Measurements from ENCODE around the gene HSPBP1.

The HSPBP1 gene

GRCh38 chr19:55241935-55242464, 37.9 kb downstream of the HSPBP1 start:
- H3K36me3 ChIP-seq (ENCODE audit: control insufficient read depth, insufficient read depth, low read length) = peaks cover 20% of the 10 kb centered on the region

GRCh38 chr19:55241143-55241934, 38.6 kb downstream of the HSPBP1 start:
- no peaks in the 10 kb centered on the region for H3K79me2 ChIP-seq (ENCODE audit: control insufficient read depth, insufficient read depth, low read length)
- peaks cover 19% of the 10 kb centered on the region for H3K36me3 ChIP-seq (ENCODE audit: control insufficient read depth, insufficient read depth, low read length)
- H3K4me1 ChIP-seq (ENCODE audit: control insufficient read depth, low read depth, low read length) = no peaks in the 10 kb centered on the region
- H3K4me2 ChIP-seq (ENCODE audit: low read length) = no peak overlapping the region
- no peak overlapping the region for H3K18ac ChIP-seq (ENCODE audit: low read length)
- no peak overlapping the region for H2BK120ac ChIP-seq (ENCODE audit: low read depth, low read length)
- H3K56ac ChIP-seq (ENCODE audit: low read length) = no peak overlapping the region
- no peak overlapping the region for H3K27ac ChIP-seq (ENCODE audit: low read depth, low read length)
- H2AK5ac ChIP-seq (ENCODE audit: low read length) = no peak overlapping the region
- H4K8ac ChIP-seq (ENCODE audit: low read depth, low read length) = no peak overlapping the region
- H2BK15ac ChIP-seq (replicated peaks; ENCODE audit: low read depth) = no peak overlapping the region
- DNase-seq = no peak
- H3K4me3 ChIP-seq (ENCODE audit: low read length) = no peak overlapping the region
- no peak overlapping the region for H2BK5ac ChIP-seq (ENCODE audit: low read length)
- no peaks in the 10 kb centered on the region for H3K27me3 ChIP-seq (ENCODE audit: insufficient read depth, low read length, poor library complexity)
- no CpG with 5 or more reads among the region's 37 CpGs for WGBS (ENCODE audit: extremely low coverage, insufficient coverage, low lambda C conversion rate)
- no peak overlapping the region for H3K4ac ChIP-seq (ENCODE audit: low read depth, low read length)
- H3K23ac ChIP-seq (ENCODE audit: low read length) = no peak overlapping the region
- H3K79me1 ChIP-seq (ENCODE audit: low read length) = no peaks in the 10 kb centered on the region
- H3K9ac ChIP-seq (ENCODE audit: low read length) = no peak overlapping the region
- no peak overlapping the region for H4K5ac ChIP-seq (ENCODE audit: low read length)

More at GRCh38 chr19:55241935-55242464, 37.9 kb downstream of the HSPBP1 start:
- WGBS (ENCODE audit: extremely low coverage, insufficient coverage, low lambda C conversion rate) = no CpG with 5 or more reads among the region's 16 CpGs
- Histone ChIP-seq H2AK5ac (ENCODE audit: low read length) (no peak overlapping the region), H2BK120ac (ENCODE audit: low read depth, low read length) (no peak overlapping the region), H3K4me3 (ENCODE audit: low read length) (no peak overlapping the region), H4K5ac (ENCODE audit: low read length) (no peak overlapping the region), H3K4ac (ENCODE audit: low read depth, low read length) (no peak overlapping the region), H2BK15ac (replicated peaks; ENCODE audit: low read depth) (no peak overlapping the region), H3K4me2 (ENCODE audit: low read length) (no peak overlapping the region), H3K79me2 (ENCODE audit: control insufficient read depth, insufficient read depth, low read length) (no peaks in the 10 kb centered on the region), H3K27me3 (ENCODE audit: insufficient read depth, low read length, poor library complexity) (no peaks in the 10 kb centered on the region), H3K79me1 (ENCODE audit: low read length) (peaks cover 4% of the 10 kb centered on the region), H3K9ac (ENCODE audit: low read length) (no peak overlapping the region), H3K23ac (ENCODE audit: low read length) (no peak overlapping the region), H3K27ac (ENCODE audit: low read depth, low read length) (no peak overlapping the region), H4K8ac (ENCODE audit: low read depth, low read length) (no peak overlapping the region), H3K56ac (ENCODE audit: low read length) (no peak overlapping the region), H3K4me1 (ENCODE audit: control insufficient read depth, low read depth, low read length) (no peaks in the 10 kb centered on the region), H2BK5ac (ENCODE audit: low read length) (no peak overlapping the region), H3K18ac (ENCODE audit: low read length) (no peak overlapping the region)
- no peak for DNase-seq

- no peak overlapping the region for H3K4ac ChIP-seq (ENCODE audit: low read depth, low read length)
- H3K36me3 ChIP-seq (ENCODE audit: control insufficient read depth, insufficient read depth, low read length) = peaks cover 17% of the 10 kb centered on the region
- WGBS (ENCODE audit: extremely low coverage, insufficient coverage, low lambda C conversion rate) = no CpG with 5 or more reads among the region's 6 CpGs
Observed at GRCh38 chr19:55240713-55241020, 39.2 kb downstream of the HSPBP1 start.

GRCh38 chr19:55239004-55239403, 40.9 kb downstream of the HSPBP1 start:
- H3K27me3 ChIP-seq (ENCODE audit: insufficient read depth, low read length, poor library complexity) = no peaks in the 10 kb centered on the region
- no peak overlapping the region for H3K18ac ChIP-seq (ENCODE audit: low read length)
- H3K23ac ChIP-seq (ENCODE audit: low read length) = no peak overlapping the region
- no peak for DNase-seq
- H3K56ac ChIP-seq (ENCODE audit: low read length) = no peak overlapping the region
- no peak overlapping the region for H2BK5ac ChIP-seq (ENCODE audit: low read length)
- no peak overlapping the region for H4K8ac ChIP-seq (ENCODE audit: low read depth, low read length)
- H2BK120ac ChIP-seq (ENCODE audit: low read depth, low read length) = no peak overlapping the region
- H3K4ac ChIP-seq (ENCODE audit: low read depth, low read length) = no peak overlapping the region
- no peaks in the 10 kb centered on the region for H3K4me1 ChIP-seq (ENCODE audit: control insufficient read depth, low read depth, low read length)
- no peak overlapping the region for H3K4me2 ChIP-seq (ENCODE audit: low read length)
- H2BK15ac ChIP-seq (replicated peaks; ENCODE audit: low read depth) = no peak overlapping the region
- no peaks in the 10 kb centered on the region for H3K79me2 ChIP-seq (ENCODE audit: control insufficient read depth, insufficient read depth, low read length)
- H3K9ac ChIP-seq (ENCODE audit: low read length) = no peak overlapping the region
- no peak overlapping the region for H2AK5ac ChIP-seq (ENCODE audit: low read length)
- H3K79me1 ChIP-seq (ENCODE audit: low read length) = no peaks in the 10 kb centered on the region
- H3K27ac ChIP-seq (ENCODE audit: low read depth, low read length) = no peak overlapping the region
- H4K5ac ChIP-seq (ENCODE audit: low read length) = no peak overlapping the region
- WGBS (ENCODE audit: extremely low coverage, insufficient coverage, low lambda C conversion rate) = no CpG with 5 or more reads among the region's 12 CpGs
- H3K36me3 ChIP-seq (ENCODE audit: control insufficient read depth, insufficient read depth, low read length) = peaks cover 12% of the 10 kb centered on the region
- no peak overlapping the region for H3K4me3 ChIP-seq (ENCODE audit: low read length)

More at GRCh38 chr19:55240713-55241020, 39.2 kb downstream of the HSPBP1 start:
- no peaks in the 10 kb centered on the region for H3K27me3 ChIP-seq (ENCODE audit: insufficient read depth, low read length, poor library complexity)
- H3K23ac ChIP-seq (ENCODE audit: low read length) = no peak overlapping the region
- no peak overlapping the region for H3K27ac ChIP-seq (ENCODE audit: low read depth, low read length)
- no peak overlapping the region for H2BK5ac ChIP-seq (ENCODE audit: low read length)
- H3K56ac ChIP-seq (ENCODE audit: low read length) = no peak overlapping the region
- no peak overlapping the region for H2AK5ac ChIP-seq (ENCODE audit: low read length)
- no peak overlapping the region for H4K5ac ChIP-seq (ENCODE audit: low read length)
- H2BK15ac ChIP-seq (replicated peaks; ENCODE audit: low read depth) = no peak overlapping the region
- H3K9ac ChIP-seq (ENCODE audit: low read length) = no peak overlapping the region
- no peaks in the 10 kb centered on the region for H3K79me1 ChIP-seq (ENCODE audit: low read length)
- H2BK120ac ChIP-seq (ENCODE audit: low read depth, low read length) = no peak overlapping the region
- H4K8ac ChIP-seq (ENCODE audit: low read depth, low read length) = no peak overlapping the region
- no peak overlapping the region for H3K4me3 ChIP-seq (ENCODE audit: low read length)
- H3K79me2 ChIP-seq (ENCODE audit: control insufficient read depth, insufficient read depth, low read length) = no peaks in the 10 kb centered on the region
- H3K4me1 ChIP-seq (ENCODE audit: control insufficient read depth, low read depth, low read length) = no peaks in the 10 kb centered on the region
- DNase-seq = no peak
- no peak overlapping the region for H3K4me2 ChIP-seq (ENCODE audit: low read length)
- no peak overlapping the region for H3K18ac ChIP-seq (ENCODE audit: low read length)

- Histone ChIP-seq H3K27ac (ENCODE audit: low read depth, low read length) (no peak overlapping the region), H3K23ac (ENCODE audit: low read length) (no peak overlapping the region), H3K4me3 (ENCODE audit: low read length) (no peak overlapping the region), H3K4ac (ENCODE audit: low read depth, low read length) (no peak overlapping the region), H2BK120ac (ENCODE audit: low read depth, low read length) (no peak overlapping the region), H3K79me1 (ENCODE audit: low read length) (no peaks in the 10 kb centered on the region), H3K4me2 (ENCODE audit: low read length) (no peak overlapping the region), H3K4me1 (ENCODE audit: control insufficient read depth, low read depth, low read length) (no peaks in the 10 kb centered on the region), H3K27me3 (ENCODE audit: insufficient read depth, low read length, poor library complexity) (no peaks in the 10 kb centered on the region), H3K56ac (ENCODE audit: low read length) (no peak overlapping the region), H3K36me3 (ENCODE audit: control insufficient read depth, insufficient read depth, low read length) (peaks cover 10% of the 10 kb centered on the region), H3K9ac (ENCODE audit: low read length) (no peak overlapping the region), H4K5ac (ENCODE audit: low read length) (no peak overlapping the region), H2BK5ac (ENCODE audit: low read length) (no peak overlapping the region), H3K18ac (ENCODE audit: low read length) (no peak overlapping the region), H2BK15ac (replicated peaks; ENCODE audit: low read depth) (no peak overlapping the region), H3K79me2 (ENCODE audit: control insufficient read depth, insufficient read depth, low read length) (no peaks in the 10 kb centered on the region), H4K8ac (ENCODE audit: low read depth, low read length) (no peak overlapping the region), H2AK5ac (ENCODE audit: low read length) (no peak overlapping the region)
- WGBS (ENCODE audit: extremely low coverage, insufficient coverage, low lambda C conversion rate) = no CpG with 5 or more reads among the region's 8 CpGs
- no peak for DNase-seq
Observed at GRCh38 chr19:55238030-55238429, 41.9 kb downstream of the HSPBP1 start.

GRCh38 chr19:55232986-55233385, 46.9 kb downstream of the HSPBP1 start:
- H3K4ac ChIP-seq (ENCODE audit: low read depth, low read length) = no peak overlapping the region
- peaks cover 17% of the 10 kb centered on the region for H3K36me3 ChIP-seq (ENCODE audit: control insufficient read depth, insufficient read depth, low read length)
- no peaks in the 10 kb centered on the region for H3K27me3 ChIP-seq (ENCODE audit: insufficient read depth, low read length, poor library complexity)
- no peak overlapping the region for H4K5ac ChIP-seq (ENCODE audit: low read length)
- no peaks in the 10 kb centered on the region for H3K4me1 ChIP-seq (ENCODE audit: control insufficient read depth, low read depth, low read length)
- no peak for DNase-seq
- no peak overlapping the region for H3K23ac ChIP-seq (ENCODE audit: low read length)
- no peak overlapping the region for H3K56ac ChIP-seq (ENCODE audit: low read length)
- WGBS (ENCODE audit: extremely low coverage, insufficient coverage, low lambda C conversion rate) = no CpG with 5 or more reads among the region's 5 CpGs
- H2AK5ac ChIP-seq (ENCODE audit: low read length) = no peak overlapping the region
- H3K79me2 ChIP-seq (ENCODE audit: control insufficient read depth, insufficient read depth, low read length) = no peaks in the 10 kb centered on the region
- H3K4me2 ChIP-seq (ENCODE audit: low read length) = no peak overlapping the region
- H3K27ac ChIP-seq (ENCODE audit: low read depth, low read length) = no peak overlapping the region
- no peak overlapping the region for H3K18ac ChIP-seq (ENCODE audit: low read length)
- H4K8ac ChIP-seq (ENCODE audit: low read depth, low read length) = no peak overlapping the region
- H2BK120ac ChIP-seq (ENCODE audit: low read depth, low read length) = no peak overlapping the region
- no peak overlapping the region for H2BK15ac ChIP-seq (replicated peaks; ENCODE audit: low read depth)
- no peak overlapping the region for H3K4me3 ChIP-seq (ENCODE audit: low read length)
- no peak overlapping the region for H3K9ac ChIP-seq (ENCODE audit: low read length)
- no peaks in the 10 kb centered on the region for H3K79me1 ChIP-seq (ENCODE audit: low read length)
- no peak overlapping the region for H2BK5ac ChIP-seq (ENCODE audit: low read length)

Data from mesendoderm (in vitro differentiated cells).